Natural killer cell (primary cell): ENCODE measurements around the gene KCNQ1OT1. TPM values are rescaled to one million over a fixed set of nuclear protein-coding genes. Genes with fewer than 3 reads are reported as not detected.

ENCODE experiments used
- ATAC-seq, 3 donors: fragments of 150-1000 bp in 2 of 3; fragments of 200-7000 bp in 1 of 3; cut with Tn5 transposase; 1 replicate in 1 of 3; 2 replicates in 2 of 3; pipeline ENCODE4 v1.10.0; 2021; ENCODE audit warnings: mild to moderate bottlenecking in 2 of 3, moderate library complexity in 2 of 3
- DNase-seq, 2 donors: peaks; one replicate each; pipeline versions ENCODE4 v3.0.0 to v3.0.0-alpha.2; 2013 to 2021; ENCODE audit warnings: mixed read lengths in 1 of 2
- H3K27ac ChIP-seq: one replicate; pipeline ENCODE4 v1.5.1; 2013; ENCODE audit warnings: mild to moderate bottlenecking, low read length
- H3K27me3 ChIP-seq: one replicate; pipeline ENCODE4 v1.6.1; 2013; ENCODE audit warnings: low read length; ENCODE audit not compliant: control insufficient read depth, insufficient read depth
- H3K36me3 ChIP-seq: one replicate; pipeline ENCODE4 v1.6.1; 2013; ENCODE audit warnings: low read length; ENCODE audit not compliant: control insufficient read depth, insufficient read depth
- H3K4me1 ChIP-seq: one replicate; pipeline ENCODE4 v1.6.1; 2013; ENCODE audit warnings: low read length; ENCODE audit not compliant: control insufficient read depth, insufficient read depth
- H3K4me3 ChIP-seq: one replicate; pipeline ENCODE4 v1.5.1; 2013; ENCODE audit warnings: low read length
- H3K9me3 ChIP-seq: one replicate; pipeline ENCODE4 v1.6.1; 2013; ENCODE audit warnings: low read length; ENCODE audit not compliant: control insufficient read depth, insufficient read depth
- H3K27ac Mint-ChIP-seq, 2 donors: one replicate each; pipeline ENCODE4 v1.8.0; 2022; ENCODE audit warnings: mild to moderate bottlenecking in 2 of 2, mixed read lengths in 2 of 2, moderate library complexity in 1 of 2
- H3K27me3 Mint-ChIP-seq, 2 donors: one replicate each; pipeline ENCODE4 v1.8.0; 2022; ENCODE audit warnings: low read depth in 2 of 2, mixed read lengths in 2 of 2
- H3K36me3 Mint-ChIP-seq: one replicate; pipeline ENCODE4 v1.8.0; 2022; ENCODE audit warnings: mixed read lengths
- H3K4me1 Mint-ChIP-seq, 2 donors: one replicate each; pipeline ENCODE4 v1.8.0; 2022; ENCODE audit warnings: mixed read lengths in 2 of 2
- H3K4me3 Mint-ChIP-seq: one replicate; pipeline ENCODE4 v1.8.0; 2022; ENCODE audit warnings: mild to moderate bottlenecking, moderate library complexity, mixed read lengths
- H3K9me3 Mint-ChIP-seq, 2 donors: one replicate each; pipeline ENCODE4 v1.8.0; 2022; ENCODE audit warnings: mixed read lengths in 2 of 2
- CTCF ChIP-seq: fragments of 200-600 bp; IDR thresholded peaks from one replicate; pipeline ENCODE4 v1.8.0; 2022; ENCODE audit warnings: antibody characterized with exemption
- whole genome bisulfite sequencing: methylation state at CpG from one replicate; pipeline ENCODE4 v1.1.7; 2013; ENCODE audit warnings: missing lambda C conversion rate; ENCODE audit not compliant: insufficient coverage; 5-methylcytosine and 5-hydroxymethylcytosine counted together
- intact Hi-C: fragments of 100-400 bp; cut with micrococcal nuclease; formaldehyde crosslinking; loops from one replicate; pipeline ENCODE4 v1.14.2; 2022
- total RNA-seq, 4 donors: library from RNA; stranded (reverse); fragments of 120-200 nt in 1 of 4; gene quantifications; one replicate each; pipeline versions ENCODE4 v1.2.3 to v1.2.4, GENCODE V29; 2013 to 2022

Gene KCNQ1OT1
- total RNA-seq, 3 donors from 2014 or later (not counting 1 experiment from before 2014, with no cell fraction given): 0.72 to 0.78 (median 0.75) TPM

GRCh38 chr11:2674658-2675131 is 25.1 kb downstream of the KCNQ1OT1 start:
- H3K4me1 Mint-ChIP-seq: no peaks in the 10 kb centered on the region

GRCh38 chr11:2673871-2674471 is 25.8 kb downstream of the KCNQ1OT1 start:
- no peaks in the 10 kb centered on the region for H3K36me3 Mint-ChIP-seq
- WGBS: 88% methylated on average over 16 of the region's 16 CpGs
- no peak overlapping the region for H3K27ac ChIP-seq

More at GRCh38 chr11:2674658-2675131, 25.1 kb downstream of the KCNQ1OT1 start:
- Histone ChIP-seq H3K27me3 (no peaks in the 10 kb centered on the region), H3K4me1 (no peaks in the 10 kb centered on the region), H3K36me3 (no peaks in the 10 kb centered on the region), H3K27ac (no peak overlapping the region), H3K9me3 (no peaks in the 10 kb centered on the region), H3K4me3 (no peak overlapping the region)
- Mint-ChIP-seq H3K27ac (no peak overlapping the region), H3K4me3 (no peak overlapping the region), H3K27me3 (no peaks in the 10 kb centered on the region), H3K36me3 (no peaks in the 10 kb centered on the region), H3K9me3 (no peaks in the 10 kb centered on the region)
- DNase-seq: no peak
- TF ChIP-seq CTCF: no peak
- intact Hi-C loops: no loop called here
- no peak for ATAC-seq
- 89% methylated on average over 7 of the region's 8 CpGs for WGBS

GRCh38 chr11:2673250-2673610 is 26.6 kb downstream of the KCNQ1OT1 start:
- no peak overlapping the region for H3K4me3 ChIP-seq
- no peaks in the 10 kb centered on the region for H3K36me3 Mint-ChIP-seq
- H3K4me1 ChIP-seq: no peaks in the 10 kb centered on the region
- H3K9me3 Mint-ChIP-seq: no peaks in the 10 kb centered on the region
- DNase-seq: no peak
- H3K9me3 ChIP-seq: no peaks in the 10 kb centered on the region
- no peaks in the 10 kb centered on the region for H3K36me3 ChIP-seq
- TF ChIP-seq CTCF: no peak
- H3K27me3 ChIP-seq: no peaks in the 10 kb centered on the region
- ATAC-seq: no peak
- peaks cover 0 to 6% of the 10 kb centered on the region in 2 donors for H3K4me1 Mint-ChIP-seq
- WGBS: 81% methylated on average over 2 of the region's 2 CpGs
- H3K4me3 Mint-ChIP-seq: no peak overlapping the region
- no peaks in the 10 kb centered on the region for H3K27me3 Mint-ChIP-seq
- H3K27ac ChIP-seq: no peak overlapping the region
- intact Hi-C loops: no loop called here
- H3K27ac Mint-ChIP-seq: no peak overlapping the region

More at GRCh38 chr11:2673871-2674471, 25.8 kb downstream of the KCNQ1OT1 start:
- no peaks in the 10 kb centered on the region for H3K27me3 Mint-ChIP-seq
- no peak overlapping the region for H3K4me3 ChIP-seq
- ATAC-seq (no peak), DNase-seq (no peak)
- H3K36me3 ChIP-seq: no peaks in the 10 kb centered on the region
- intact Hi-C loops: no loop called here
- H3K4me1 ChIP-seq: no peaks in the 10 kb centered on the region
- no peak for TF ChIP-seq CTCF
- no peaks in the 10 kb centered on the region for H3K9me3 ChIP-seq
- H3K27ac Mint-ChIP-seq: no peak overlapping the region
- no peaks in the 10 kb centered on the region for H3K4me1 Mint-ChIP-seq
- H3K4me3 Mint-ChIP-seq: no peak overlapping the region
- H3K27me3 ChIP-seq: no peaks in the 10 kb centered on the region
- no peaks in the 10 kb centered on the region for H3K9me3 Mint-ChIP-seq
